ENCODE data around the gene GABRP. TPM values are rescaled to one million over a fixed set of nuclear protein-coding genes. Genes with fewer than 3 reads are reported as not detected.

GABRP gene
- total RNA-seq, 1 experiment from 2014 or later, result 1.5 TPM

DNA sequence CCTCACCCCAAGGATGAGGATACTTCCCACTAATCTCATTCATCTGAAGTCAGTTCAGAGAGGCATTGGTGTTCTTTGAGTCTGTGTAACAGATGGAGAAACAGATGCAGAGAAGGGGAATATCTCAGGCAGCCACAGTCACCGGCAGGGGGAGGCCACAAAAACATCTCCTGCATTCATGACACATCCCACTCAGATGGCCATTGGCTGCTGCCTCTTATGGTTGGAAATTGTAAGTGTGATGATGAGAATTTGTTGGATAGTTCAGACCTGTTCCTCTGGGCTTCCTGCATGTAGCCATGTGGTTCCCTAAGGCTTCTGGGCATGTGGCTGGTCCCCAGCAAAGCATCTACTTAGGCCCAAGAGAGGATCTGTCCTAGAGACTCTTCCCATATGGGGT is 45.9 kb upstream of the GABRP start:
- H2BK20ac ChIP-seq (ENCODE audit: low read depth, low read length, poor library complexity, severe bottlenecking), result no peak overlapping the region
- H3K4me1 ChIP-seq (ENCODE audit: insufficient read depth, low read length), result no peaks in the 10 kb centered on the region
- Mint-ChIP-seq H3K4me3 (no peak overlapping the region), H3K4me1 (peaks cover 32 to 43% of the 10 kb centered on the region in 2 experiments), H3K27me3 (ENCODE audit: low read depth) (peaks cover 21% of the 10 kb centered on the region), H3K36me3 (ENCODE audit: insufficient read depth in 1 of 3, low read depth in 3 of 3) (peaks cover 10 to 16% (median 12%) of the 10 kb centered on the region in 3 experiments; a peak in 6 of 7 replicates), H3K9me3 (peaks cover 13 to 16% of the 10 kb centered on the region in 2 experiments; a peak in 4 of 5 replicates), H3K27ac (no peak overlapping the region)
- no peak overlapping the region for H3K56ac ChIP-seq (ENCODE audit: insufficient read length, low read depth, low read length)
- no peak overlapping the region for H3T11ph ChIP-seq (ENCODE audit: low read length)
- TF ChIP-seq, protein P1, sequence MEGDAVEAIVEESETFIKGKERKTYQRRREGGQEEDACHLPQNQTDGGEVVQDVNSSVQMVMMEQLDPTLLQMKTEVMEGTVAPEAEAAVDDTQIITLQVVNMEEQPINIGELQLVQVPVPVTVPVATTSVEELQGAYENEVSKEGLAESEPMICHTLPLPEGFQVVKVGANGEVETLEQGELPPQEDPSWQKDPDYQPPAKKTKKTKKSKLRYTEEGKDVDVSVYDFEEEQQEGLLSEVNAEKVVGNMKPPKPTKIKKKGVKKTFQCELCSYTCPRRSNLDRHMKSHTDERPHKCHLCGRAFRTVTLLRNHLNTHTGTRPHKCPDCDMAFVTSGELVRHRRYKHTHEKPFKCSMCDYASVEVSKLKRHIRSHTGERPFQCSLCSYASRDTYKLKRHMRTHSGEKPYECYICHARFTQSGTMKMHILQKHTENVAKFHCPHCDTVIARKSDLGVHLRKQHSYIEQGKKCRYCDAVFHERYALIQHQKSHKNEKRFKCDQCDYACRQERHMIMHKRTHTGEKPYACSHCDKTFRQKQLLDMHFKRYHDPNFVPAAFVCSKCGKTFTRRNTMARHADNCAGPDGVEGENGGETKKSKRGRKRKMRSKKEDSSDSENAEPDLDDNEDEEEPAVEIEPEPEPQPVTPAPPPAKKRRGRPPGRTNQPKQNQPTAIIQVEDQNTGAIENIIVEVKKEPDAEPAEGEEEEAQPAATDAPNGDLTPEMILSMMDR (conservative IDR thresholded peaks at IDR 0.05), result no peak
- H3K23ac ChIP-seq (ENCODE audit: insufficient read length, low read depth, low read length), result no peak overlapping the region
- H2BK12ac ChIP-seq (ENCODE audit: insufficient read length, low read depth, low read length), result no peak overlapping the region
- peaks cover 8% of the 10 kb centered on the region for H3K9me3 ChIP-seq (ENCODE audit: control insufficient read depth, low read depth, low read length)
- no peak overlapping the region for H2AFZ ChIP-seq (ENCODE audit: low read length)
- no peak overlapping the region for H2AK5ac ChIP-seq (ENCODE audit: insufficient read length, low read length)
- no peak overlapping the region for H2BK5ac ChIP-seq (ENCODE audit: insufficient read length, low read length)
- no peak overlapping the region for H4K91ac ChIP-seq (ENCODE audit: insufficient read length, low read depth, low read length)
- H2BK15ac ChIP-seq (ENCODE audit: low read depth, low read length), result no peak overlapping the region
- no peak overlapping the region for H3K18ac ChIP-seq (ENCODE audit: insufficient read length, low read depth, low read length)
- H4K20me1 ChIP-seq (ENCODE audit: control insufficient read depth, insufficient read depth, insufficient read length), result no peaks in the 10 kb centered on the region
- no peak overlapping the region for H3K14ac ChIP-seq (ENCODE audit: insufficient read depth, low read length)
- H3K79me1 ChIP-seq (ENCODE audit: insufficient read depth, low read depth, low read length, poor library complexity, severe bottlenecking), result no peaks in the 10 kb centered on the region
- H3K27ac ChIP-seq (ENCODE audit: insufficient read length, low read depth, low read length), result no peak overlapping the region
- H3K27me3 ChIP-seq (ENCODE audit: insufficient read depth, low read length), result no peaks in the 10 kb centered on the region
- DNase-seq, result no peak
- no peak overlapping the region for H4K5ac ChIP-seq (ENCODE audit: insufficient read length, low read depth, low read length)
- H3K4ac ChIP-seq (ENCODE audit: low read depth, low read length), result no peak overlapping the region
- no peak overlapping the region for H2BK120ac ChIP-seq (ENCODE audit: low read depth, low read length, poor library complexity, severe bottlenecking)
- H3K4me2 ChIP-seq (ENCODE audit: insufficient read depth, insufficient read length, low read length), result no peak overlapping the region
- H4K8ac ChIP-seq (replicated peaks; ENCODE audit: insufficient read length, low read depth, low read length), result no peak overlapping the region
- H3K23me2 ChIP-seq (ENCODE audit: insufficient read length, low read depth, low read length, poor library complexity, severe bottlenecking), result no peaks in the 10 kb centered on the region
- no peak overlapping the region for H3K9ac ChIP-seq (ENCODE audit: extremely low read depth, insufficient read length, low read length)
- H3K79me2 ChIP-seq (ENCODE audit: insufficient read depth, low read length), result no peaks in the 10 kb centered on the region
- no CpG with 5 or more reads among the region's 1 CpG for WGBS (ENCODE audit: extremely low coverage, insufficient read length, low lambda C conversion rate)
